Tibial artery (tissue), 4 donors: ENCODE measurements around the gene TMEM269.

ENCODE experiments used
- DNase-seq, 2 donors: peaks; one replicate each; pipeline ENCODE4 v3.0.0-alpha.2; 2019
- H3K27ac ChIP-seq, 2 donors: fragments of 200-600 bp; sonication (generic) in 1 of 2; 1 replicate in 1 of 2; 2 replicates in 1 of 2; pipeline ENCODE4 v1.5.1; 2018 to 2019; ENCODE audit warnings: mild to moderate bottlenecking in 1 of 2
- H3K27me3 ChIP-seq, 2 donors: fragments of 200-600 bp; sonication (generic) in 1 of 2; one replicate each; pipeline versions ENCODE4 v1.5.1 to v1.6.0; 2016 to 2019
- H3K36me3 ChIP-seq, 3 donors: fragments of 200-600 bp; sonication (generic) in 2 of 3; one replicate each; pipeline ENCODE4 v1.5.1; 2016 to 2019; ENCODE audit warnings: mild to moderate bottlenecking in 2 of 3
- H3K4me1 ChIP-seq, 4 donors: fragments of 200-600 bp; sonication (generic) in 2 of 4; 1 replicate in 3 of 4; 2 replicates in 1 of 4; pipeline ENCODE4 v1.5.1; 2016 to 2019
- H3K4me3 ChIP-seq, 2 donors: fragments of 200-600 bp; sonication (generic) in 1 of 2; 1 replicate in 1 of 2; 2 replicates in 1 of 2; pipeline ENCODE4 v1.5.1; 2018 to 2019; ENCODE audit warnings: mild to moderate bottlenecking in 2 of 2
- H3K9me3 ChIP-seq, 3 donors: fragments of 200-600 bp; sonication (generic) in 1 of 3; one replicate each; pipeline ENCODE4 v1.5.1; 2016 to 2019
- CTCF ChIP-seq, 2 experiments: fragments of 200-600 bp in 1 of 2; fragments of 450-650 bp in 1 of 2; IDR thresholded peaks; one replicate each; pipeline ENCODE4 v1.5.1; 2017 to 2019; ENCODE audit warnings: antibody characterized with exemption in 2 of 2, mild to moderate bottlenecking in 1 of 2, moderate library complexity in 1 of 2
- intact Hi-C: fragments of 100-400 bp; cut with DNase I; formaldehyde crosslinking; loops from one replicate; pipeline ENCODE4 v1.15.0; 2023; ENCODE audit warnings: low total_unique reads

The TMEM269 gene

GRCh38 chr1:42817976-42818375 lies 33.2 kb downstream of the TMEM269 start:
- H3K4me3 ChIP-seq: peak overlapping the region in 1 of 2 donors; percentile 62
- no peaks in the 10 kb centered on the region for H3K9me3 ChIP-seq
- no peaks in the 10 kb centered on the region for H3K27me3 ChIP-seq
- no peak for TF ChIP-seq CTCF (IDR thresholded peaks at IDR 0.05)
- peaks cover 0 to 23% (median 13%) of the 10 kb centered on the region in 4 donors for H3K4me1 ChIP-seq
- no peaks in the 10 kb centered on the region for H3K36me3 ChIP-seq
- intact Hi-C loops: loop anchor here (2.0 to 5.0 kb wide), 2 partner anchors 51 to 135 kb away; partner anchors contain the start of genes C1orf50, P3H1 and YBX1
- DNase-seq: no peak
- H3K27ac ChIP-seq: peak overlapping the region in 1 of 2 donors; percentile 87

DNA sequence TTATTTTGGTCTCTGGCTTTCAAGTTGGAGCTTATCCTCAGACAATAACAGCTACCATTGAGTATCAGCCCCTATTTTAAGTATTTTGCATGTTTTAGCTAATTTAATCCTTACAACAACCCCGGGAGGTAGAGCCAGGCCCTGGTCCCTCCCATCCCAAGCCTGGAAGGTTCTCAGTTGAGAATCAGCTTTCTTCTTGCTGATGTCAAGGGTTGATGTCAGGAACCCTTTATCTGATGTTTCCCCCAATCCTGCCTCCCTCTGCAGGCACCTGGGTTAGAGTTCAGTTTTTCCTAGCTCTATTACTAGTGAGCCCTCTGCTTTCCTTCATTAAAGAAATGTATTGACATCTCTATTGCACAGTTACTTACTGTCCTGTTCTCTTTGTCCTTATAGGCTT lies 36.0 kb downstream of the TMEM269 start:
- H3K9me3 ChIP-seq: no peaks in the 10 kb centered on the region
- H3K36me3 ChIP-seq: no peaks in the 10 kb centered on the region
- no peak for TF ChIP-seq CTCF (IDR thresholded peaks at IDR 0.05)
- no peak for DNase-seq
- no peaks in the 10 kb centered on the region for H3K27me3 ChIP-seq
- no peak overlapping the region for H3K4me3 ChIP-seq
- H3K4me1 ChIP-seq: peaks cover 0 to 17% (median 10%) of the 10 kb centered on the region in 4 donors
- intact Hi-C loops: no loop called here
- H3K27ac ChIP-seq: no peak overlapping the region

DNA sequence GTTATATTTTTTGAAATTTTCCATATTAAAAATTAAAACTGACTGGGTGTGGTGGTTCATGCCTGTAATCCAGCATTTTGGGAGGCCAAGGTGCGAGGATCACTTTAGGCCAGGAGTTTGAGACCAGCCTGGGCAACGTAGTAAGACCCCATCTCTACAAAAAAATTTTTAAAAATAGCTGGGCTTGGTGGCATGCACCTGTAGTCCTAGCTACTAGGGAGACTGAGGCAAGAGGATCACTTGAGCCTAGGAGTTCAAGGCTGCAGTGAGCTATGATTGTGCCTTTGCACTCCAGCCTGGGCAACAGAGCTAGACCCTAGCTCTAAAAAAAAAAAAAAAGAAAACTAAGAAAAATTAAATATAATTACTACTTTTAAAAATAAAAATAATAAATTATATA lies 36.9 kb downstream of the TMEM269 start:
- Histone ChIP-seq H3K36me3 (peaks cover 0 to 4% (median 0%) of the 10 kb centered on the region in 3 donors), H3K9me3 (no peaks in the 10 kb centered on the region), H3K27me3 (no peaks in the 10 kb centered on the region), H3K27ac (no peak overlapping the region), H3K4me1 (peaks cover 0 to 10% (median 4%) of the 10 kb centered on the region in 4 donors), H3K4me3 (no peak overlapping the region)
- intact Hi-C loops: no loop called here
- no peak for DNase-seq
- no peak for TF ChIP-seq CTCF (IDR thresholded peaks at IDR 0.05)

GRCh38 chr1:42822800-42823392 lies 38.1 kb downstream of the TMEM269 start:
- intact Hi-C loops: no loop called here
- no peak overlapping the region for H3K4me3 ChIP-seq
- H3K36me3 ChIP-seq: peaks cover 0 to 13% (median 0%) of the 10 kb centered on the region in 3 donors
- no peak for TF ChIP-seq CTCF (IDR thresholded peaks at IDR 0.05)
- DNase-seq: no peak
- no peaks in the 10 kb centered on the region for H3K27me3 ChIP-seq
- H3K27ac ChIP-seq: no peak overlapping the region
- peaks cover 0 to 6% (median 1%) of the 10 kb centered on the region in 4 donors for H3K4me1 ChIP-seq
- no peaks in the 10 kb centered on the region for H3K9me3 ChIP-seq

DNA sequence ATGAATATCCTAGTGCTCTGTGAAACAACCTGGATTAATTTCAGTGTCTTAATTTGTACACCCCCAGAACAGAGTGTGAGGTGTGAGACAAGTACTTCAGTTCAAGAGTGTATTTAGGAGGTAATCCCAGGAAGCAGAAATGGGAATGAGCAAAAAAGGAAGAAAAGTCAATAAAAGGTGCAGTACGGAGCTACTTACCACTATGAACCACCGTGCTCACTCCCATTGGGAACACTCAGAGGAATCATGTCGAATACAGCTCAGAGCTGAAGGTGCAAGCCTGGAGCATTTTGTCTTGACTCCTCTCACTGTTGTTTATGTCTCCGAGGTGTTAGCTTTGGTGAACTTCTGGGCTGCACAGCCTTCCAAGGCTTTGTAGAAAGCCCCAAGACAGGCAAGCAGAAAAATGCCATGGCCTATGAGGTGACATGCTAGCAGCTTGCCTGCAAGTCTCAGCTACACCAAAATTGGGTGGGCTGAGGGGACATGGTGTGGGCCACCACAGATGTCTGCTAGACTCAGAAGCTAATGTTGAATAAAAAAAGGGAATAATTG lies 39.8 kb downstream of the TMEM269 start:
- Histone ChIP-seq H3K27ac (no peak overlapping the region), H3K4me1 (peaks cover 0 to 3% (median 0%) of the 10 kb centered on the region in 4 donors), H3K36me3 (peaks cover 0 to 28% (median 0%) of the 10 kb centered on the region in 3 donors), H3K27me3 (no peaks in the 10 kb centered on the region), H3K4me3 (no peak overlapping the region), H3K9me3 (no peaks in the 10 kb centered on the region)
- intact Hi-C loops: no loop called here
- no peak for TF ChIP-seq CTCF (IDR thresholded peaks at IDR 0.05)
- no peak for DNase-seq
